Activated effector memory CD4-positive, alpha-beta T cell treated with anti-CD3 and anti-CD28 coated beads, Interleukin-2, amount 50 U/mL, for 16 hours (primary cell): ENCODE results near the gene PAPOLB.

ENCODE experiments used
- DNase-seq: peaks from one replicate; pipeline ENCODE4 v3.0.0-alpha.2; 2020

PAPOLB gene

GRCh38 chr7:4876586-4876985, 14.8 kb upstream of the PAPOLB start:
- no peak for DNase-seq

GRCh38 chr7:4875391-4875790, 13.6 kb upstream of the PAPOLB start:
- no peak for DNase-seq

DNA sequence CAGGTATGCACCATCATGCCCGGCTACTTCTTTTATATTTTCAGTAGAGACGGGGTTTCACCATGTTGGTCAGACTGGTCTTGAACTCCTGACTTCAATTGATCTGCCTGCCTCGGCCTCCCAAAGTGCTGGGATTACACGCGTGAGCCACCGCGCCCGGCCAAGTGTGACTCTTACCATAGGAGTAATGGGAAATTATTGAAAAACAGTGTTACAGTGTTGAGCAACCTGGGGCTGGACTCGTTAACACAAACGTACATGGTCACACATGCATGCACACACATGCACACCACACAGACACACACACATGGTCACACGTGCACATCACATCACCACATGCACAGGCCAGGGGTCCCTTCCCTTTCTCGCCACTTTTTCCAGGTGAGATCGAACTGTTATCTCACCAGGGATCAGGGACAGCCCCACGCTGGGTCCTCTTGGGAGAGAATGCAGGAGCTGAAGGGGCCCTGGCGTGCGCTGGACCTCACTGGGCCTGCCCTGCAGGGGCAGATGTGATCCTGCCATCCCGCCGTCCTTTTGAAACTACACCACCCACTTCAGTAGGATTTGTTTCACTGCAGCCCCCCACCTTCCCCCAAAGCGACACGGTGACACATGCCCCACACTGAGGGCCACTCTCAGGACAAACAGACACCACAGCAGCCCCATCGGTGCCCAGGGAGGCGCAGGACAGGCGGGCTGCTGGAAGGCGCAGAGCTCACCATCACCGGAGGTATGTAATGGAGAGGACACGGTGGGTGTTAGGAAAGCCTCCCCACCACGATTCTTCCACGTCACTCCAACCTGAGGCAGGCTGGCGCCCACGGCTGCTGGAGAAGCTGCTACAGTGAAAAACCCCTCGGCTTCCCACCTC, 11.5 kb upstream of the PAPOLB start:
- no peak for DNase-seq

- no peak for DNase-seq
Measured at GRCh38 chr7:4871930-4872675, 10.3 kb upstream of the PAPOLB start.

- no peak for DNase-seq
Measured at GRCh38 chr7:4871056-4871680, 9.3 kb upstream of the PAPOLB start.

GRCh38 chr7:4868493-4868892, 6.7 kb upstream of the PAPOLB start:
- no peak for DNase-seq

DNA sequence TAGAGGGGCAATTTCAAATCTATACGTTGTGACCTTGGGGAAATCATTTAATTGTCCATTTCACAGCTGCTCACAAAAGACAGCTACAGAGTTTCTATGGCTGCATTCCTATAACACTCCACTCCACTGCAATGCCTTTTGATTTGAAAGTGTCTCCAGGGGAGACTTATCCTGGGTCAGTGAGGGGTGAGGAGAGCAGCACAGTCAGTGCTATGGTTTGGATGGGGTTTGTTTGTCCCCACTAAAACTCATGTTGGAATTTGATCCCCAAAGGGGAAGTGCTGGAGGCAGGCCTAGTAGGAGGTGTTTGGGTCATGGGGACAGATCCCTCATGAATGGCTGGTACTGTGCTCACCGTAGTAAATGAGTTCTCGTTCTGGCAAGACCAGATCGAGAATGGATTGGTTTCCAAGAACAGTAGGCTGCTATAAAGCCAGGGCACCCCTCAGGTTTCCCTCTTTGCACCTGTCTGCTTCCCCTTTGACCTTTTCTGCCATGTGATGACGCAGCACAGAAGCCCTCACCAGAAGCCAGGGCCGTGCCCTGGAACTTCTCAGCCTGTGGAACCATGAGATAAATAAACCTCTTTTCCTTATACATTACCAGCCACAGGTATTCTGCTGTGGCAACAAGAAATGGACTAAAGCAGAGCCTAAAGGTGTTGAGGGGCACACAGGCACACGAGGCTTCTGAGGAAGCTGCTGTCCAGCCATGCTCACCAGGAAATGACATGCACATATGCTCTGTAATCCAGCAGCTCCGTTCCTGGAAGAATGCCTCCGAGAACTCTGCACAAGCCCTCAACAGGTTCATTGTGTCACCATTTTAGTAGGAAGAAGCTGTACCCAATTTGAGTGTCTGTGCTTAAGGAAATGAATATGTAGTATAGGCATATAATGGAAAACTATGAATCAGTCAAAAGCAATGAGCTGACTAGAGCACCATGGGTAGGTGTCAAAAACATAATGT, 5.0 kb upstream of the PAPOLB start:
- no peak for DNase-seq

- DNase-seq = no peak
Measured at GRCh38 chr7:4862156-4862555, 326 bp upstream of the PAPOLB start.

DNA sequence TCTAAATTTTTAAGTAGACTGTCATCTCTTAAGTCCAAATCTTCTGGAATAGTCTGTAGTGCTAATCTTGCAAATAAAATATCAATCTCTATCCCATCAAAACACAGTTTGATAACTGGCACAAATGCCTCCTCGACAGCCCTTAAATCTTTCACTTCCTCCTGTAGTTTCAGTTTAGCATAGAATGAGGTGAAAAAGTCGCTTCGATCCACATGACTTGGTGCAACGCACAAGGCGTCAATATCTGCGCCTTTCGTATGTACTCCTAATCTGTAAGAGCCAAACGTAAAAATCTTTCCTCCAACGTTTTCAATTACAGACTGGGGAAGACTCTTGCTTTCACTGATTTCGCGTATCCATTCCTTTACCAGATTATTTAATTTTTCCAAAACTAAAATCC, 603 bp downstream of the PAPOLB start:
- no peak for DNase-seq

- no peak for DNase-seq
Measured at GRCh38 chr7:4857189-4857588, 4.6 kb downstream of the PAPOLB start.

DNA sequence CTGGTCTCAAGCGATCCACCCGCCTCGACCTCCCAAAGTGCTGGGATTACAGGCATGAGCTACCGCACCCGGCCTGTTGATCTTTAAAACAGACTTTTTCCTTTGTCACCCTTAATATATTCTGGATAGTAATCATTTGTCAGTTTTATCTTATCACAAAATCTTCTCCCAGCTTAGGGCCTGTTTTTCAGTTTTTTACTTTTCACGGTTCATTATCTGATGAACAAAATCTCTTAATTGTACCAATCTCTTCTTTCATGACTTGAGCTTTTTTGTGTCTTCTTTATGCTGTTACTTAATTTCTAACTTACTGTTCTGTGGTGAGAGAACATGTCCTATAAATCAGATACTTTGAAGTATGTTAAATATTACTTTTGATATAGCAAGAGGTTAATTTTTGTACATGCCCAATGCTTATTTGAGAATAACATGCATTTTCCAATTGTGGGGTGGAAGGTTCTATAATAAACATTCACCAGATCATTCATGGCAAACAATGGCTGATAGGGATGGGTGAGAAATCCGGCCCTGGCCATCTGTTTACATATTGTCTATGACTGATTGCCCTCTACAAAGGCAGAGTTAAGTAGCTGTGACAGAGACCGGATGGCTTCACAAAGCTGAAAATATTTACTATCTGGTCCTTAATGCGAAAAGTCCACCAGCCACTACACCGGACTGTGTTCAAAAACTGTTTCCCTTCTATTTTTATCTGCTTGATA, 5.3 kb downstream of the PAPOLB start:
- no peak for DNase-seq

GRCh38 chr7:4854916-4855315, 6.9 kb downstream of the PAPOLB start:
- no peak for DNase-seq

DNA sequence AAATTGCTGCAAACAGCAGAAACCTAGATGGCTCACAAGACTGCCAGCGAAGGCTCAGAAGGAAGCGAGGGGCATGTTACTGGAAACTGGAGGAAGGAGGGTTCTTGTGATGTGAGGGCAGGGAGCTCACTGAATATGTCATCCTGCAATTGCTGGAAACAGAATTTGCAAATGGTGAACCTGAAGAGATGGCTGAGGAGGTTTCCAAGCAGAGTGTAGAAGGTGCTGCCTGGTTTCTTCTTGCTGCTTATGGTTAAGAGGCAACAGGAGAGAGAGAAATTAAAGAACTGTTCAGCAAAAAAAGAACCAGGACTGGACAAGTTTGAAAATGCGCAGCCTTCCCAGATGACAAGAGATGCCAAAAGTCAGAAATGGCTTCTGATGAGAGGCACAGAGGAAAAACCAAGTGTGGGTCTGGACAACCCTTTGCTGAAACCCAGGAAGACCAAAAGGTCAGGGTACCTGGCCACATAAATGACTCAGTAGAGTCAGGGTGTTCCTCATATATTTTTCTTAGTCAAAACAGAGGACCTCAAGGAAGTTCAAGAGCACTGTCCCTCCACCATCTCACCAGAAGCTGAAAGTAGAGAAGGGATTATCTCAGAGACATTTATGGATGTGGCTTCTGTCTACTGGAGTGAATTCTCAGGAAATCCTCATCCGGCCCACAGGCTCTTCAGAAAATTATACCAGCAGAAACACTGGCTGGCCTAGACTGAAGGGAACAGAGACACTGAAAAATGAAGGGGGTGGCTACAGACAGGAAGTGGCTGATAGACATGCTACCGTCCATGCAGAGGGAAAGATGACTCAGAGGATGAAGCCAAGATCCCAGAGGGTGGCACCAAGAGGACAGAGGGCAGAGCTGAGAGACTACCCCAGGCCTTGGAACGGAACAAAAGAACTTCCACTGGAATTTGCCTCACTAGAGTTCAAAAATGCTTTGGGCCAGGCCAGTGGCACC, 10.1 kb downstream of the PAPOLB start:
- no peak for DNase-seq

DNA sequence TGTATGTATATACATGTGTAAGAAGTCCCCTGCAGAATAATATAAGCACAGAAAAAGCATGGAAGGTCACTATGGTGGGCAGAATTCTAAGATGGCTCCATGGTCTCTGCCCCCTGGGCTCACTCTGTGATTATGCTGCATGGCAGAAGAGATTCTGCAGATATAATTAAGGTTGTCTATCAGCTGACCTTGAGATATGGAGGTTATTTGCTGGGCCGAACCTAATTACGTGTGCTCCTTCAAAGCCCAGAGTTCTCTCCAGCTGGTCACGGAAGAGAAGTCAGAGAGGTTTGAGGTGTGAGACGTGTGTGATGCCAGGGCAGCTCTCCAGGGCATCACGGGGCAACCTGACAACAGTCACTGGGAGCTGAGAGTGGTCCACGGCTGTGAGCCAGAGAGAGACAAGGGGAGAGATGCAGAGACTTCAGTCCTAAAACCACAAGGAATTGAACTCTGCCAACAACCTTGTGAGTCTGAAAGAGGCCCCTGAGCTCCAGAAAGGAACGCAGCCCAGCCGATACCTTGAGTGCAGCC, 11.5 kb downstream of the PAPOLB start:
- no peak for DNase-seq

DNA sequence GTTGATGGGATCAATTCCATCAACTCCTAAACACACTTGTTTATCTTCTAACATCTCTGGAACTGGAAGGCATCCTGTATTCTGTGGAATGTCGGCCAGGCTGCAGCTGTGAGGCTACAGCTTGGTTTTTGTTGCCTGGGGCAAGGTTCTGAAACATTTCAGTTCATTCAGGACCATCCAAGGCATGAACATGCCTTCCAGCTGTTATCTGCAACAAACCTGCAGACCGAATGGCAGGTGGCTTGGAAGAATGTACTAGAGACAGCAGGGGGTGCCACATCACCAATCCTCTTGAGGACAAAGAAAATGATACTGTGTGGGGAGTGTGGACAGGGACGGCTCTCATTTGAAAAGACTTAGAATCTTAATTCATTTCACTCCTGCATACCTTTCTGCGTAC, 12.4 kb downstream of the PAPOLB start:
- no peak for DNase-seq

DNA sequence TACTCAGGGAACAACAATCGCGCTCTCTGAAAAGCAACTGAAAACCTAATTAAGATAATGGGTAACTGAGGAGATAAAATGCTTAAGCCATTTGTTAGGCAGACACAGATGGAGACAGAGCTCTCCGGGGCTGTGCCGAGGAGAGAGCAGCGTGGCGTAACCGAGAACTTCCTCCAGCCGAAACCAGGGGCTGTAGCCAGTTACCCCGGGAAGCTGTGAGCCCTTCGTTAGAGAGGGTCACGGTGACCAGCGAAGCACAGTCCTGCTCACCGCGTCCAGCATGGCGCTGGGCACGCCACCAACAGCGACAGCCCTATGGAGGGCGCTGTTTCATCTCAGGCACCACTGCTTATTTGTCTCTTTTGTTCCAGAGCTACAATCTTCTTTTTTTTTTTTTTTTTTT, 16.1 kb downstream of the PAPOLB start:
- DNase-seq = no peak

DNA sequence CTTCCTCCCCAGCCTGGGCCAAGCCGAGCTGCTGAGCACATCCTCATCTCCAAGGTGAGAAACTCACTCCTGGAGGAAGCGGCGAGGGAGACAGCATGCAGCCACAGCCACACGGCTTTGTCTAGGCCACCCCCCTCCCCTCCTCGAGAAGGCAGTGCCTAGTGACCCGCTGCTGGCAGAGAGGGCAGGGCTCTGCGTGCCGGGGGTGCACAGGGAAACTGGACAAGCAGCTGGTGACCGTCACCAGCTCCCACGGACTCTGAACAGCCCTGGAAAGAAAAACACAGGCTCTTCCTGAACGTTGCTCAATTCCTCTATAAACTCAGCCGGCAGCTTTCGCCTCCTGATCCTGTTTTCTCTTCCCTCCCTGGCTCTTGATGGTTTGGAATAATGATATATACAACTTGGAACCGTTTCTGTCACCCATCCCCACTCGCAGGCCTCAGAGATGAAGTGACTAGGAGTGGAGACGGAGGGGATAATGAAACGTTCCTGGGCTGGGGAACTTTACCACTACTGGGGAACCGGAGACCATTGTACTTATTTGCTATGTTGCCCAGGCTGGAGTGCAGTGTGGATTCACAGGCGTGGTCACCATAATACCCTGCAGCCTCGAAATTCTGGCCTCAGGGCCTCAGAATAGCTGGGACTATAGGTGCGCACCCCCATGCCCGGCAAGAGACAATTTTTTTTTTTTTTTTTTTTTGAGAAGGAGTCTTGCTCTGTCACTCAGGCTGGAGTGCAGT, 19.3 kb downstream of the PAPOLB start:
- no peak for DNase-seq

DNA sequence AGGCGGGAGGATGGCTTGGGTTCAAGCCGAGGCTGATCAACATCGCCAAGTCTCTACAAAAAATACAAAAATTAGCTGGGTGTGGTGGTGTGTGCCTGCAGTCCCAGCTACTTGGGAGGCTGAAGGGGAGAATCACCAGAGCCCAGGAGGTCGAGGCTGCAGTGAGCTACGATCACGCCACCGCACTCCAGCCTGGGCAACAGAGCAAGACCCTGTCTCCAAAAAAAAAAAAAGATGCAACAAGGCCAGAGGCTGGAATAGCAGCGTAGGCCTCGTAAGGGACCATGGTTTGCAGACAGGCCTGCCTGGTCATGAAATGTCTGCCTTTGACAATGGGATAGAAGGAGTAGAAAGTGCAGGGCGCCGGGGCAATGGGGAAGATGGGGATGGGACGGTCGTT, 20.0 kb downstream of the PAPOLB start:
- DNase-seq = no peak

DNA sequence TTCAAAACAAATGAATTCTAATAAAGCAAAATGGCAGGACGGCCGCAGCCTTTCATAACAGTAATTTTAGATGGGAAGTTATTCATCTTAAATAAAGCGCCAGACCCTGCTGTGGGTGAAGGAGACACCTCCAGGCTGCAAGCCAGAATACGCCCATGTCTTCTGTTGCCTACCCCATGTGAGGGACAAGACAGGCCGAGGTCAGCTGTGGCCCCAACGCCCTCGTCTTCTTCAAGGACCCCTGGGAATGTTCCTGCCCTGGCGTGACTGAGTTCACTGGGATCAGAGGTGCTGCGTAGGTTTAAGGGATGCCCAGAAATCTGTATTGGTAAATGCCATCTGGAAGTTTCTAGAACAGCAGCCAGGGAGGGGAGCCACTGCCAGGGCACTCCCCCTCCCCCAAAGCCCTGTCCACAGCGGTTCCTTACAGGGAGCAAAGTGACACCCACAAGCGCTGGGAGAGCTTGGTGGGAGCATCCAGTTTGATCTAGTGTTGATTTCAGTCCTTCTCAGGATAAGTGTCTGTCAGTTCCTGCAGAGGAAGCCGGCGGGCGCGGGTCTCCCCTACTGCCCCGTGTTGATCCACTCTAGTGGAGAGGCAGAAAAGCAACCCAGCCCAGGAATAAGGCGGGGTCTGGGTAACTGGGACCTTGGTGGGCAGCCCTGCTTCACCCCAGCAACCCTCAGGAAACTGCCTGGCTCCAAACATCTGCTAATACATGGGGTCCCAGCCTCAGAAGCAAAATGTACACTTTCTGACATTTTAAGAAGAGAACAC, 20.6 kb downstream of the PAPOLB start:
- no peak for DNase-seq
